ENCODE results near the gene GNL2. TPM values are rescaled to one million over a fixed set of nuclear protein-coding genes. Genes with fewer than 3 reads are reported as not detected.
A peak's percentile ranks its signal among the peaks of the same experiment; 100 is the strongest.

The GNL2 gene
- total and polyA plus RNA-seq, 7 donors: 29.6 to 104 (median 51.4) TPM

GRCh38 chr1:37605806-37606474 is 10.2 kb upstream of the GNL2 start:
- no peaks in the 10 kb centered on the region for H3K9me3 ChIP-seq
- WGBS, 3 donors: 66 to 80% (median 71%) methylated on average over 9 of the region's 9 CpGs
- TF ChIP-seq, protein P1, sequence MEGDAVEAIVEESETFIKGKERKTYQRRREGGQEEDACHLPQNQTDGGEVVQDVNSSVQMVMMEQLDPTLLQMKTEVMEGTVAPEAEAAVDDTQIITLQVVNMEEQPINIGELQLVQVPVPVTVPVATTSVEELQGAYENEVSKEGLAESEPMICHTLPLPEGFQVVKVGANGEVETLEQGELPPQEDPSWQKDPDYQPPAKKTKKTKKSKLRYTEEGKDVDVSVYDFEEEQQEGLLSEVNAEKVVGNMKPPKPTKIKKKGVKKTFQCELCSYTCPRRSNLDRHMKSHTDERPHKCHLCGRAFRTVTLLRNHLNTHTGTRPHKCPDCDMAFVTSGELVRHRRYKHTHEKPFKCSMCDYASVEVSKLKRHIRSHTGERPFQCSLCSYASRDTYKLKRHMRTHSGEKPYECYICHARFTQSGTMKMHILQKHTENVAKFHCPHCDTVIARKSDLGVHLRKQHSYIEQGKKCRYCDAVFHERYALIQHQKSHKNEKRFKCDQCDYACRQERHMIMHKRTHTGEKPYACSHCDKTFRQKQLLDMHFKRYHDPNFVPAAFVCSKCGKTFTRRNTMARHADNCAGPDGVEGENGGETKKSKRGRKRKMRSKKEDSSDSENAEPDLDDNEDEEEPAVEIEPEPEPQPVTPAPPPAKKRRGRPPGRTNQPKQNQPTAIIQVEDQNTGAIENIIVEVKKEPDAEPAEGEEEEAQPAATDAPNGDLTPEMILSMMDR (IDR thresholded peaks at IDR 0.05): no peak
- H3K36me3 ChIP-seq (ENCODE audit: insufficient read depth in 1 of 2, low read depth in 1 of 2): no peaks in the 10 kb centered on the region
- intact Hi-C loops (cut with DNase I): loop anchor here in 1 of 2 donors (5.0 kb wide), 1 partner anchor 61 kb away; no protein-coding TSS in a partner anchor
- H3K27ac ChIP-seq: no peak overlapping the region
- H3K4me3 ChIP-seq: no peak overlapping the region
- H3K27me3 ChIP-seq (ENCODE audit: insufficient read depth in 3 of 3, low read length in 2 of 3): peaks cover 0 to 21% (median 0%) of the 10 kb centered on the region in 3 donors
- DNase-seq (no peak), ATAC-seq (no peak)
- H3K4me1 ChIP-seq: no peaks in the 10 kb centered on the region

GRCh38 chr1:37605061-37605650 is 9.4 kb upstream of the GNL2 start:
- Histone ChIP-seq H3K4me1 (no peaks in the 10 kb centered on the region), H3K4me3 (no peak overlapping the region), H3K9me3 (no peaks in the 10 kb centered on the region), H3K27me3 (ENCODE audit: insufficient read depth in 3 of 3, low read length in 2 of 3) (peaks cover 0 to 21% (median 0%) of the 10 kb centered on the region in 3 donors), H3K36me3 (ENCODE audit: insufficient read depth in 1 of 2, low read depth in 1 of 2) (no peaks in the 10 kb centered on the region), H3K27ac (no peak overlapping the region)
- no peak for ATAC-seq
- WGBS, 3 donors: 67 to 73% (median 71%) methylated on average over 12 of the region's 12 CpGs
- no peak for DNase-seq
- TF ChIP-seq, protein P1 (IDR thresholded peaks at IDR 0.05): no peak
- intact Hi-C loops (cut with DNase I): loop anchor here in 1 of 2 donors (5.0 kb wide), 1 partner anchor 62 kb away; no protein-coding TSS in a partner anchor

DNA sequence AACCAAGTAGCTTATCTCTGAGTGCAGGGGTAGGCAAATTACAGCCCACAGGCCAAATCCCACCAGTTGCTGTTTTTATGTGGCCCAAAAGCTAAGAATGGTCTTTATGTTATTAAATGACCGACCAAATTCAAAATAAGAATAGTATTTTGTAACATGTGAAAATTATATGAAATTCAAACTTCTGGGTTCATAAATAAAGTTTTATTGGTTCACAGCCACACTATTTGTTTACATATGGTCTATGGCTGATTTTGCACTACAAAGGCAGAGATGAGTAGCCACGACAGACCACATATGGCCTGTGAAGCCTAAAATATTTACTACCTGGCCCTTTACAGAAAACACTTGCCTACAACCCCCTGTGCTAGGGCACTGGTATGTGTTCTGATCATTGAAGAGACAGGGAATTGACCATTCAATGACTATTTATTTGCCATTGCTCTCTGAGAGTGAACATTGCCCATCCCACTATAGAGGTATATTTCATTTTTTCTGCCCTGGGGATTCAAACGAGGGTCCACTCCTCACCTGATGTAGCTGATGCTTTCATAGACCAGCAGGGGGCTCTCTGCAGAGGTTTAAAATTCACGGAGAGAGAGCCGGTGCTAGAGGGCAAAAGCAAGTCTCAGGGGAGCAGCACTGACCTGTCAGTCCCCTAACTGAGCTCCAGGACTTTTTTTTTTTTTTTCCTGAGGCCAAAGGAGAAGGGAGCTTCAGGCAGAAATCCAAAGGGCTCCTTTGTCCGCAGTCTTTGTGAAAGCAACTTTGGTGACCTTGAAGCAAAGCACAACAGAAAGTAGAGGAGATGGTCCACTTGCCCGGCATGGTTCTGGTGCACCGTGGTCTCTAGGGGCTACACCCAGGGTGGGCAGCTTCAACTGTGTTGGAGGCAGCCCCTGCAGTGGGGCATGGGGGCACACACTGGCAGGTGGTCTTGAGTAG is 7.3 kb upstream of the GNL2 start:
- ATAC-seq (peak in 1 of 4 donors; percentile 60), DNase-seq (no peak)
- intact Hi-C loops (cut with DNase I): loop anchor here in 1 of 2 donors (1.0 kb wide), 1 partner anchor 80 kb away; no protein-coding TSS in a partner anchor
- Histone ChIP-seq H3K27ac (no peak overlapping the region), H3K36me3 (ENCODE audit: insufficient read depth in 1 of 2, low read depth in 1 of 2) (no peaks in the 10 kb centered on the region), H3K9me3 (no peaks in the 10 kb centered on the region), H3K27me3 (ENCODE audit: insufficient read depth in 3 of 3, low read length in 2 of 3) (peaks cover 0 to 10% (median 2%) of the 10 kb centered on the region in 3 donors), H3K4me3 (no peak overlapping the region), H3K4me1 (no peaks in the 10 kb centered on the region)
- 29 to 32% (median 29%) methylated on average over 8 of the region's 8 CpGs for WGBS, 3 donors
- TF ChIP-seq, protein P1 (IDR thresholded peaks at IDR 0.05): peak; percentile 54

- no peak overlapping the region for H3K27ac ChIP-seq
- intact Hi-C loops (cut with DNase I): no loop called here
- peaks cover 3% of the 10 kb centered on the region for H3K4me1 ChIP-seq
- peaks cover 0 to 2% (median 0%) of the 10 kb centered on the region in 3 donors for H3K27me3 ChIP-seq (ENCODE audit: insufficient read depth in 3 of 3, low read length in 2 of 3)
- no peaks in the 10 kb centered on the region for H3K9me3 ChIP-seq
- TF ChIP-seq, protein P1 (IDR thresholded peaks at IDR 0.05): no peak
- no peak for DNase-seq
- ATAC-seq: no peak
- H3K36me3 ChIP-seq (ENCODE audit: insufficient read depth in 1 of 2, low read depth in 1 of 2): no peaks in the 10 kb centered on the region
- H3K4me3 ChIP-seq: no peak overlapping the region
Measured at GRCh38 chr1:37601441-37601840, 5.7 kb upstream of the GNL2 start.
